Measurements from ENCODE around the gene PRCP.

- TF ChIP-seq CTCF (IDR thresholded peaks at IDR 0.05) = no peak
- TF ChIP-seq MXI1 (IDR thresholded peaks at IDR 0.05; ENCODE audit: low read depth, low read length) = no peak
- TF ChIP-seq USF2 (IDR thresholded peaks at IDR 0.05; ENCODE audit: borderline replicate concordance, low read depth, low read length) = no peak
- TF ChIP-seq GABPA (IDR thresholded peaks at IDR 0.05; ENCODE audit: low read depth) = no peak
- no peak for TF ChIP-seq RFX5 (IDR thresholded peaks at IDR 0.05; ENCODE audit: low read length)
- no peak for TF ChIP-seq MAX (IDR thresholded peaks at IDR 0.05; ENCODE audit: low read depth)
- TF ChIP-seq REST (IDR thresholded peaks at IDR 0.05; ENCODE audit: low read depth, low read length) = no peak
- no peak for TF ChIP-seq YY1 (IDR thresholded peaks at IDR 0.05; ENCODE audit: low read depth)
Observed at GRCh38 chr11:82857145-82857544, 43.1 kb downstream of the PRCP start.

Measured in SK-N-SH (cell line).